ENCODE data around the gene AGO3.

DNA sequence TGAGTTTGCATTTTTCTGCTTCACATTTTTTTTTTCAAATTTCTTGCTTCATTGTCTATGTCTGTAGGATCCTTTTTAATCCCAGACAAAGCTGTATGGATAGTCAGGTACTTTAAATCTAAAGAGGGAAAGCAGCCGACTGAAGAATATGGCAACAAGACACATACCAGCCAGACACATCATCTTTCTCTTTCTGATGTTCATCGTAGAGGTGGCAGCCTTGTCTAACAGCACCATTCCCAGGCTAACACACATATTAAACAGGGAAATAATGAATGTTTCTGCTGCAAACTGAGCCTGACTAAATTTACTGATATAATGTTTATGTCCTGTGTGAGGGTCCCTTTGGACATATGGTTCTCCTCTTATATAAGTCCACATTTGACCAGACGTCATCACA lies 149.3 kb downstream of the AGO3 start:
- TF ChIP-seq CTCF (conservative IDR thresholded peaks at IDR 0.05; ENCODE audit: low read depth in 2 of 2): no peak
- TF ChIP-seq CREB1 (CRISPR knock-in tag; IDR thresholded peaks at IDR 0.05; ENCODE audit: low read depth): no peak
- TF ChIP-seq, protein P1, sequence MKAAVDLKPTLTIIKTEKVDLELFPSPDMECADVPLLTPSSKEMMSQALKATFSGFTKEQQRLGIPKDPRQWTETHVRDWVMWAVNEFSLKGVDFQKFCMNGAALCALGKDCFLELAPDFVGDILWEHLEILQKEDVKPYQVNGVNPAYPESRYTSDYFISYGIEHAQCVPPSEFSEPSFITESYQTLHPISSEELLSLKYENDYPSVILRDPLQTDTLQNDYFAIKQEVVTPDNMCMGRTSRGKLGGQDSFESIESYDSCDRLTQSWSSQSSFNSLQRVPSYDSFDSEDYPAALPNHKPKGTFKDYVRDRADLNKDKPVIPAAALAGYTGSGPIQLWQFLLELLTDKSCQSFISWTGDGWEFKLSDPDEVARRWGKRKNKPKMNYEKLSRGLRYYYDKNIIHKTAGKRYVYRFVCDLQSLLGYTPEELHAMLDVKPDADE (IDR thresholded peaks at IDR 0.05): no peak
